Left renal pelvis (tissue), 4 donors: Measurements from ENCODE around the gene AMOT. TPM values are rescaled to one million over a fixed set of nuclear protein-coding genes. Genes with fewer than 3 reads are reported as not detected.
A peak's percentile ranks its signal among the peaks of the same experiment; 100 is the strongest.
"Not testable (repeated sequence)": the region's sequence is repeated elsewhere in the genome, so short reads cannot be mapped to it uniquely, and the experiment has no call there.

ENCODE experiments used
- DNase-seq, 4 donors: peaks; one replicate each; pipeline ENCODE4 v3.0.0-alpha.2; 2013; ENCODE audit warnings: low read depth in 4 of 4, low spot score in 3 of 4
- polyA plus RNA-seq, 4 donors: library from polyadenylated mRNA; unstranded; fragments of 120-200 nt; gene quantifications; one replicate each; pipeline ENCODE4 v1.2.1, GENCODE V29; 2013; ENCODE audit not compliant: insufficient read length in 4 of 4

AMOT gene
- 10 to 100 TPM; 46.5 to 72.5 (median 71.2) TPM for polyA plus RNA-seq

GRCh38 chrX:112840382-112841113 lies at the start of gene AMOT:
Gene AMOT (minus strand): TSS chrX:112840831. CDS start chrX:112823126, 17,705 bp downstream.
- peak in 2 of 4 donors; percentile 72 to 75 for DNase-seq

GRCh38 chrX:112889400-112889799 lies 48.8 kb upstream of the AMOT start:
- no peak for DNase-seq

- DNase-seq: no peak
Observed at GRCh38 chrX:112888916-112889315, 48.3 kb upstream of the AMOT start.

- DNase-seq: no peak
Observed at GRCh38 chrX:112877771-112878173, 37.1 kb upstream of the AMOT start.

GRCh38 chrX:112874614-112875013 lies 34.0 kb upstream of the AMOT start:
- no peak for DNase-seq

GRCh38 chrX:112874175-112874574 lies 33.5 kb upstream of the AMOT start:
- DNase-seq: no peak

- DNase-seq: no peak
Observed at GRCh38 chrX:112868586-112868985, 28.0 kb upstream of the AMOT start.

- no peak for DNase-seq
Observed at GRCh38 chrX:112867570-112867969, 26.9 kb upstream of the AMOT start.

GRCh38 chrX:112866175-112866574 lies 25.5 kb upstream of the AMOT start:
- DNase-seq: no peak

GRCh38 chrX:112865464-112866025 lies 24.9 kb upstream of the AMOT start:
- no peak for DNase-seq

- no peak for DNase-seq
Observed at GRCh38 chrX:112863850-112864249, 23.2 kb upstream of the AMOT start.

GRCh38 chrX:112857478-112857878 lies 16.8 kb upstream of the AMOT start:
- no peak for DNase-seq

GRCh38 chrX:112854901-112855300 lies 14.3 kb upstream of the AMOT start:
- not testable (repeated sequence) for DNase-seq

- no peak for DNase-seq
Observed at GRCh38 chrX:112852851-112853250, 12.2 kb upstream of the AMOT start.

- DNase-seq: no peak
Observed at GRCh38 chrX:112851806-112852205, 11.2 kb upstream of the AMOT start.

- DNase-seq: no peak
Observed at GRCh38 chrX:112851161-112851779, 10.6 kb upstream of the AMOT start.

GRCh38 chrX:112849016-112849415 lies 8.4 kb upstream of the AMOT start:
- no peak for DNase-seq

- DNase-seq: no peak
Observed at GRCh38 chrX:112846782-112847181, 6.2 kb upstream of the AMOT start.

- DNase-seq: no peak
Observed at GRCh38 chrX:112846187-112846586, 5.6 kb upstream of the AMOT start.

- DNase-seq: no peak
Observed at GRCh38 chrX:112844250-112844649, 3.6 kb upstream of the AMOT start.

- DNase-seq: no peak
Observed at GRCh38 chrX:112841820-112842157, 1.2 kb upstream of the AMOT start.
